ENCODE data around the gene MED26. TPM values are rescaled to one million over a fixed set of nuclear protein-coding genes. Genes with fewer than 3 reads are reported as not detected.
A peak's percentile ranks its signal among the peaks of the same experiment; 100 is the strongest.

MED26 gene
- total and polyA plus RNA-seq, 5 donors from 2014 or later: 2.9 to 62.5 (median 3.9) TPM

DNA sequence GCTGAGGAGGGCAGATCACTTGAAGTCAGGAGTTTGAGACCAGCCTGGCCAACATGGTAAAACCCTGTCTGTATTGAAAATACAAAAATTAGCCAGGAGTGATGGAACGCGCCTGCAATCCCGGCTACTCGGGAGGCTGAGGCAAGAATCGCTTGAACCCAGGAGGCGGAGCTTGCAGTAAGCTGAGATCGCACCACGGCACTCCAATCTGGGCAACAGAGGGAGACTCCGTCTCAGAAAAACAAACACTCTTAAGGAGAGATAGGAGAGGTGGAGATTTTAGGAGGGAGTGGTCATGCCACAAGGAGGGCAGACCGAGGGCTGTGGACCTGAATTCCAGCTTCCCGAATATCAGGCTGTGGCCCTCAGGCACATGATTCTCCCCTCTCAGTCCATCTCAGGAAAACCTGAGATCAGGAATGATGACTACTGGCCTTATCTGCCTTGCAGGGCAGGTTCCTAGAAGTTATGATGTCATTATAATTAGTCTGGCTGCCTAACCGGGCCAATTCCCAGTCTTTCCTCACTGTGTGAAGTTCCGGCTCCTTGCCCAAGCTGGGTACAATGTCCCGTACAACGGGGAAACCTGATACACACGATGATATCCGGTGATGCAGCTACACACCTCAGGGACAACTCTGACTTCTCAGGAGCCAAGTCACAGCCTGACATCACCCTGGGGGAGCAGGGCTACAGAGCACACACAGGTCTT is 58.2 kb downstream of the MED26 start:
- Histone ChIP-seq H3K4me3 (ENCODE audit: low read depth, low read length) (peak overlapping the region; percentile 26), H3K36me3 (ENCODE audit: control insufficient read depth, insufficient read depth, low read length) (peaks cover 9% of the 10 kb centered on the region), H3K27me3 (ENCODE audit: control insufficient read depth, insufficient read depth, low read length) (no peaks in the 10 kb centered on the region), H3K9me3 (ENCODE audit: control insufficient read depth in 2 of 2, low read length in 2 of 2) (no peaks in the 10 kb centered on the region), H3K27ac (ENCODE audit: insufficient read depth, low read length, poor library complexity, severe bottlenecking) (peak overlapping the region; percentile 29), H3K4me1 (ENCODE audit: control insufficient read depth, insufficient read depth, low read length, poor library complexity, severe bottlenecking) (peaks cover 66% of the 10 kb centered on the region)
- Mint-ChIP-seq H3K27ac (peak overlapping the region; percentile 38 to 98 (median 90)), H3K4me3 (peak overlapping the region; percentile 62 to 86 (median 86)), H3K9me3 (no peaks in the 10 kb centered on the region), H3K27me3 (no peaks in the 10 kb centered on the region), H3K36me3 (peaks cover 15% of the 10 kb centered on the region), H3K4me1 (peaks cover 6 to 88% (median 34%) of the 10 kb centered on the region in 4 donors)
- no peak for ATAC-seq (ENCODE audit: low read depth in 2 of 2)
- DNase-seq: no peak

DNA sequence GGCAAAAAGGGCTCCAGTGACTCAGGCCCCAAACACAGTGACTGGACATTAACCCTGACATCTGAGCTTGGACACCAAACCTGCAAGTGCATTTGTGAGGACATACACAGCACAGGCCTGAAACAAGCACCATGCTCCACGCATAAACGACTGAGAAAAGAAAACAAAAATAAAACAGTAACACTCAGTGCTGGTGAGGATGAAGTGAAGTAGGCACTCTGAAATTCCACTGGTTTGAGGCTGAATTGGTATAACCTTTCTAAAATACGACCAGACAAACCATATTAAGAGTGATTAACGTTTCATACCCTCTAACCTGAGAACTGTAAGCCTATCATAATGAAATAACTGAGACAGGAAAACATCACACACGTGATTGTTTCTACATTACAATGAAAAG is 61.3 kb downstream of the MED26 start:
- H3K4me1 Mint-ChIP-seq: peaks cover 6 to 73% (median 23%) of the 10 kb centered on the region in 4 donors
- peak overlapping the region; percentile 85 to 93 (median 88) for H3K4me3 Mint-ChIP-seq
- H3K9me3 ChIP-seq (ENCODE audit: control insufficient read depth in 2 of 2, low read length in 2 of 2): no peaks in the 10 kb centered on the region
- H3K4me1 ChIP-seq (ENCODE audit: control insufficient read depth, insufficient read depth, low read length, poor library complexity, severe bottlenecking): peaks cover 42% of the 10 kb centered on the region
- DNase-seq (no peak), ATAC-seq (ENCODE audit: low read depth in 2 of 2) (no peak)
- no peaks in the 10 kb centered on the region for H3K27me3 Mint-ChIP-seq
- H3K36me3 ChIP-seq (ENCODE audit: control insufficient read depth, insufficient read depth, low read length): peaks cover 28% of the 10 kb centered on the region
- no peaks in the 10 kb centered on the region for H3K9me3 Mint-ChIP-seq
- H3K4me3 ChIP-seq (ENCODE audit: low read depth, low read length): peak overlapping the region; percentile 69
- no peaks in the 10 kb centered on the region for H3K27me3 ChIP-seq (ENCODE audit: control insufficient read depth, insufficient read depth, low read length)
- peaks cover 29% of the 10 kb centered on the region for H3K36me3 Mint-ChIP-seq
- H3K27ac ChIP-seq (ENCODE audit: insufficient read depth, low read length, poor library complexity, severe bottlenecking): peak overlapping the region; percentile 92
- peak overlapping the region; percentile 98 to 100 (median 99) for H3K27ac Mint-ChIP-seq

DNA sequence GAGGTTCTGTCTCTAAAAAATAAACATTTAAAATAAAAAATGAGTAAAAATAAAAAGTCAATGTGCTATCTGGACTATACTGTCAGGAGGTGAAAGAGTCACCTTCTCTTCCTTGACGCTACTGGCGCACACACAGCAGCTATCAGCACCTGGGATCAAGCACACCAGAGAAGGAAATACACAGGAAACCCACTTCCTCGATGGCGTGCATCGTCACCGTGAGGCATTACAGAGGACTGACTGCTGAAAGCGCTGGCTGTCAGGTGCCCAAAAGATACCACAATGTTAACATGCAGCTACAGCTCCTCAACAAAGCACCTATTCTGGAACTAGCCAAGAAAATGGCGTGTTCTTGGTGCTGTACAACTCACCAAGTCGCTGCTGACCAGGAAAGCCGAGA is 61.8 kb downstream of the MED26 start:
- peaks cover 34% of the 10 kb centered on the region for H3K36me3 ChIP-seq (ENCODE audit: control insufficient read depth, insufficient read depth, low read length)
- peaks cover 6 to 67% (median 23%) of the 10 kb centered on the region in 4 donors for H3K4me1 Mint-ChIP-seq
- peak overlapping the region; percentile 92 for H3K27ac ChIP-seq (ENCODE audit: insufficient read depth, low read length, poor library complexity, severe bottlenecking)
- H3K27me3 Mint-ChIP-seq: no peaks in the 10 kb centered on the region
- peak overlapping the region; percentile 69 for H3K4me3 ChIP-seq (ENCODE audit: low read depth, low read length)
- H3K27ac Mint-ChIP-seq: peak overlapping the region; percentile 98 to 100 (median 99)
- DNase-seq (peak; percentile 78 to 96 (median 92)), ATAC-seq (ENCODE audit: low read depth in 2 of 2) (peak; percentile 100)
- H3K4me3 Mint-ChIP-seq: peak overlapping the region; percentile 85 to 93 (median 88)
- H3K27me3 ChIP-seq (ENCODE audit: control insufficient read depth, insufficient read depth, low read length): no peaks in the 10 kb centered on the region
- H3K9me3 ChIP-seq (ENCODE audit: control insufficient read depth in 2 of 2, low read length in 2 of 2): no peaks in the 10 kb centered on the region
- H3K36me3 Mint-ChIP-seq: peaks cover 35% of the 10 kb centered on the region
- peaks cover 37% of the 10 kb centered on the region for H3K4me1 ChIP-seq (ENCODE audit: control insufficient read depth, insufficient read depth, low read length, poor library complexity, severe bottlenecking)
- H3K9me3 Mint-ChIP-seq: no peaks in the 10 kb centered on the region

DNA sequence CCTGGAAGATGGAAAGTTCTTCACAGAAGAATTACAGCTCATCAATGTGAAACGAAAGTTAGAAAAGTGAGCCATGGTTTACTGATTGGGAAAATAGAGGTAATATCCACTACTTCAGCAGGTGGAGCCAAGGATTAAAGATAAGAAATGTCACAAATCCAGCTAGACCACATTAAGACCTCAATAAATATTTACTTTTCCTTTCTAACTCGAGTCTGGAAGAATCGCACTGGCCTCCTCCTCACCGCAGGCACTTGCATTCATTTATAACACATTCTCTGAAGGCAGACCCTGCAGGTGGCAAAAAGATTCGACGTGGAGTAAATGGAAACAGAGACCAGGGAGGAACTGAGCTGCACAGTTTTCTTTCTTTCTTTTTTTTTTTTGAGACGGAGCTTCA is 63.2 kb downstream of the MED26 start:
- Histone ChIP-seq H3K9me3 (ENCODE audit: control insufficient read depth in 2 of 2, low read length in 2 of 2) (no peaks in the 10 kb centered on the region), H3K27me3 (ENCODE audit: control insufficient read depth, insufficient read depth, low read length) (no peaks in the 10 kb centered on the region), H3K4me1 (ENCODE audit: control insufficient read depth, insufficient read depth, low read length, poor library complexity, severe bottlenecking) (peaks cover 34% of the 10 kb centered on the region), H3K27ac (ENCODE audit: insufficient read depth, low read length, poor library complexity, severe bottlenecking) (peak overlapping the region; percentile 92), H3K4me3 (ENCODE audit: low read depth, low read length) (no peak overlapping the region), H3K36me3 (ENCODE audit: control insufficient read depth, insufficient read depth, low read length) (peaks cover 40% of the 10 kb centered on the region)
- peaks cover 40% of the 10 kb centered on the region for H3K36me3 Mint-ChIP-seq
- DNase-seq (no peak), ATAC-seq (ENCODE audit: low read depth in 2 of 2) (no peak)
- H3K4me1 Mint-ChIP-seq: peaks cover 6 to 55% (median 22%) of the 10 kb centered on the region in 4 donors
- H3K27me3 Mint-ChIP-seq: no peaks in the 10 kb centered on the region
- H3K4me3 Mint-ChIP-seq: peak overlapping the region in 2 of 4 donors; percentile 31 to 44
- H3K9me3 Mint-ChIP-seq: no peaks in the 10 kb centered on the region
- peak overlapping the region; percentile 63 to 98 (median 86) for H3K27ac Mint-ChIP-seq

DNA sequence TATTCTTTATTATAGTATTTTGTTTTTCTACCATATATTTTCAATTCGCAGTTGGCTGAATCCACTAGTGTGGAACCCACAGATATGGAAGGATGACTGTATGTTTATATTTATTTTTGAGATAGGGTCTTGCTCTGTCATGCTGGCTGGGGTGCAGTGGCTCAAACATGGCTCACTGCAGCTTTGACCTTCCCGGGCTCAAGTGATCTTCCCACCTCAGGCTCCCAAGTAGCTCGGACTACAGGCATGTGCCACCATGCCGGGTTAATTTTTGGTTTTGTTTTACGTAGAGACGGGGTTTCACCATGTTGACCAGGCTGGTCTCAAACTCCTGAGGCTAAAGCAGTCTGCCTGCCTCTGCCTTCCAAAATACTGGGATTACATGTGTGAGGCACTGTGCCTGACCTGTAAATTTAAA is 65.4 kb downstream of the MED26 start:
- H3K4me1 ChIP-seq (ENCODE audit: control insufficient read depth, insufficient read depth, low read length, poor library complexity, severe bottlenecking): peaks cover 23% of the 10 kb centered on the region

DNA sequence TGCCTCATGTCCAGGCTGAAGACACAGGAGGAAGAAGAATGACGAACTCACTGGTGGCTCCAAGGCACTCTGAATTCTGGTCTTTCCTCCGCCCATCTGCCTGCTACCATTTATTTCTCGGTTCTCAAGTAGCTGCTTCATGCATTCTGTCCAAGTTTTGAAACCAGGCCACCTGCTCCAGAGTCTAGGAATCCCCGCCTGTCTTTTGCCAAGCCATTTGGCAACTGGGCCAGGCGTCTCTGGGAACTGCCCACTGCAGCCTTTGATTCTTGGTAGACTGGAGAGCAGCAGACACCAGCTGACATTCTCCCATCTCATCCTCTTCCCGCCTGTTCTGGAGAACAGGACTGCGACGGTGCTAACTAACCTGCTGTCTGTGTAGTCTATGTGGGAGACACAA is 66.6 kb downstream of the MED26 start:
- peaks cover 38% of the 10 kb centered on the region for H3K36me3 Mint-ChIP-seq
- no peaks in the 10 kb centered on the region for H3K27me3 ChIP-seq (ENCODE audit: control insufficient read depth, insufficient read depth, low read length)
- H3K36me3 ChIP-seq (ENCODE audit: control insufficient read depth, insufficient read depth, low read length): peaks cover 42% of the 10 kb centered on the region
- no peaks in the 10 kb centered on the region for H3K9me3 Mint-ChIP-seq
- no peaks in the 10 kb centered on the region for H3K9me3 ChIP-seq (ENCODE audit: control insufficient read depth in 2 of 2, low read length in 2 of 2)
- H3K4me3 Mint-ChIP-seq: no peak overlapping the region
- ATAC-seq (ENCODE audit: low read depth in 2 of 2) (no peak), DNase-seq (no peak)
- H3K4me1 ChIP-seq (ENCODE audit: control insufficient read depth, insufficient read depth, low read length, poor library complexity, severe bottlenecking): peaks cover 11% of the 10 kb centered on the region
- no peak overlapping the region for H3K27ac ChIP-seq (ENCODE audit: insufficient read depth, low read length, poor library complexity, severe bottlenecking)
- H3K27me3 Mint-ChIP-seq: no peaks in the 10 kb centered on the region
- no peak overlapping the region for H3K4me3 ChIP-seq (ENCODE audit: low read depth, low read length)
- peaks cover 4 to 24% (median 14%) of the 10 kb centered on the region in 4 donors for H3K4me1 Mint-ChIP-seq
- peak overlapping the region in 2 of 3 donors; percentile 31 to 74 for H3K27ac Mint-ChIP-seq

More for the DNA sequence above, 65.4 kb downstream of the MED26 start:
- no peaks in the 10 kb centered on the region for H3K9me3 ChIP-seq (ENCODE audit: control insufficient read depth in 2 of 2, low read length in 2 of 2)
- DNase-seq (no peak), ATAC-seq (ENCODE audit: low read depth in 2 of 2) (no peak)
- Mint-ChIP-seq H3K36me3 (peaks cover 41% of the 10 kb centered on the region), H3K4me1 (peaks cover 6 to 34% (median 16%) of the 10 kb centered on the region in 4 donors), H3K27ac (no peak overlapping the region), H3K4me3 (no peak overlapping the region), H3K27me3 (no peaks in the 10 kb centered on the region), H3K9me3 (no peaks in the 10 kb centered on the region)
- no peak overlapping the region for H3K4me3 ChIP-seq (ENCODE audit: low read depth, low read length)
- no peaks in the 10 kb centered on the region for H3K27me3 ChIP-seq (ENCODE audit: control insufficient read depth, insufficient read depth, low read length)
- no peak overlapping the region for H3K27ac ChIP-seq (ENCODE audit: insufficient read depth, low read length, poor library complexity, severe bottlenecking)
- H3K36me3 ChIP-seq (ENCODE audit: control insufficient read depth, insufficient read depth, low read length): peaks cover 45% of the 10 kb centered on the region

DNA sequence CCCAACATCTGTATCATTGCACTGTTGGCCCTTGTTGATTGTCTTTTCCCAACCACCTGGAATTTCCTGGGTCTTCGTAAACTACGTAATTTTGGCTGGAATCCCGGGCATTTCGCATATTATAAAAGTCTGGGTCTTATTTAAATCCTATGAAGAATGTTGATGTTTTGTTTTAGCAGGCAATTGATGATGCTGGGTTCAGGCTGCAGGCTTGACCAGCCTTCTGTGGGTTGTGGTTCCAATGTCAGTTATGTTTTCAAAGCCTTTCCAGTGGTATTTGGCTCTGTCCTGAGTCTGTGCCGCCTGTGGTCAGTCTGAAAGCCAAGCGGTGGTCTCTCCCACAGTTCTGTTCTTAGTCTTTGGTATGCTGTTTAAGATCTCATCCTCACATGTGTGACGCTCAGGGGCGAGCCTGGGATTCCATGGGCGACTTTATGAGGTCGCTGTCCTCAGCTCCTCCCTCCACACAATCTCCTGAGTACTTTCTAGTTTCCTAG is 68.2 kb downstream of the MED26 start:
- DNase-seq (no peak), ATAC-seq (ENCODE audit: low read depth in 2 of 2) (no peak)
- H3K36me3 Mint-ChIP-seq: peaks cover 33% of the 10 kb centered on the region
- no peak overlapping the region for H3K4me3 ChIP-seq (ENCODE audit: low read depth, low read length)
- no peaks in the 10 kb centered on the region for H3K27me3 Mint-ChIP-seq
- peaks cover 0 to 12% (median 7%) of the 10 kb centered on the region in 4 donors for H3K4me1 Mint-ChIP-seq
- H3K27ac Mint-ChIP-seq: peak overlapping the region in 1 of 3 donors; percentile 80
- H3K36me3 ChIP-seq (ENCODE audit: control insufficient read depth, insufficient read depth, low read length): peaks cover 47% of the 10 kb centered on the region
- H3K4me1 ChIP-seq (ENCODE audit: control insufficient read depth, insufficient read depth, low read length, poor library complexity, severe bottlenecking): no peaks in the 10 kb centered on the region
- H3K27me3 ChIP-seq (ENCODE audit: control insufficient read depth, insufficient read depth, low read length): no peaks in the 10 kb centered on the region
- H3K9me3 ChIP-seq (ENCODE audit: control insufficient read depth in 2 of 2, low read length in 2 of 2): no peaks in the 10 kb centered on the region
- H3K9me3 Mint-ChIP-seq: no peaks in the 10 kb centered on the region
- no peak overlapping the region for H3K4me3 Mint-ChIP-seq
- H3K27ac ChIP-seq (ENCODE audit: insufficient read depth, low read length, poor library complexity, severe bottlenecking): no peak overlapping the region
